HK-2 (cell line): ENCODE data around the gene TRPM8.

Experiments
- DNase-seq: peaks from one replicate; pipeline ENCODE4 v3.0.0-alpha.2; 2018; ENCODE audit not compliant: unreplicated experiment

TRPM8 gene

GRCh38 chr2:233976087-233976486, 58.9 kb downstream of the TRPM8 start:
- no peak for DNase-seq

GRCh38 chr2:233976690-233977294, 59.6 kb downstream of the TRPM8 start:
- no peak for DNase-seq

- no peak for DNase-seq
Observed at GRCh38 chr2:233977296-233977837, 60.2 kb downstream of the TRPM8 start.

- DNase-seq, result no peak
Observed at GRCh38 chr2:233979748-233980147, 62.6 kb downstream of the TRPM8 start.

GRCh38 chr2:233980955-233981561, 63.9 kb downstream of the TRPM8 start:
- DNase-seq, result no peak

- no peak for DNase-seq
Observed at GRCh38 chr2:233981574-233982420, 64.6 kb downstream of the TRPM8 start.

GRCh38 chr2:233982421-233983121, 65.4 kb downstream of the TRPM8 start:
- DNase-seq, result peak; percentile 93

GRCh38 chr2:233983445-233983844, 66.3 kb downstream of the TRPM8 start:
- DNase-seq, result no peak

GRCh38 chr2:233988581-233988980, 71.4 kb downstream of the TRPM8 start:
- DNase-seq, result no peak

GRCh38 chr2:233989221-233989858, 72.2 kb downstream of the TRPM8 start:
- no peak for DNase-seq

GRCh38 chr2:233990261-233990798, 73.2 kb downstream of the TRPM8 start:
- no peak for DNase-seq

- DNase-seq, result no peak
Observed at GRCh38 chr2:233991196-233991595, 74.0 kb downstream of the TRPM8 start.

- DNase-seq, result no peak
Observed at GRCh38 chr2:233992513-233993217, 75.5 kb downstream of the TRPM8 start.

- DNase-seq, result no peak
Observed at GRCh38 chr2:233993461-233993860, 76.3 kb downstream of the TRPM8 start.

GRCh38 chr2:233994151-233994550, 77.0 kb downstream of the TRPM8 start:
- DNase-seq, result no peak

- no peak for DNase-seq
Observed at GRCh38 chr2:233996000-233996399, 78.8 kb downstream of the TRPM8 start.

GRCh38 chr2:233996461-233996860, 79.3 kb downstream of the TRPM8 start:
- no peak for DNase-seq

- DNase-seq, result no peak
Observed at GRCh38 chr2:233997707-233998106, 80.5 kb downstream of the TRPM8 start.

GRCh38 chr2:233999182-233999581, 82.0 kb downstream of the TRPM8 start:
- DNase-seq, result no peak

- no peak for DNase-seq
Observed at GRCh38 chr2:234001380-234002160, 84.4 kb downstream of the TRPM8 start.
